ENCODE data around the gene MYLIP.

GRCh38 chr6:16168858-16169257 is 40.0 kb downstream of the MYLIP start:
- TF ChIP-seq CTCF (IDR thresholded peaks at IDR 0.05): peak in 1 of 7 experiments; percentile 29
- TF ChIP-seq POLR2AphosphoS5 (IDR thresholded peaks at IDR 0.05): no peak
- TF ChIP-seq POLR2A (IDR thresholded peaks at IDR 0.05): no peak
- no peak for TF ChIP-seq EP300 (IDR thresholded peaks at IDR 0.05)
